Gastroesophageal sphincter (tissue), 3 donors: ENCODE measurements around the gene KANSL1L.

ENCODE experiments used
- CTCF ChIP-seq, 4 experiments: fragments of 200-600 bp in 2 of 4; fragments of 450-650 bp in 2 of 4; sonication (generic) in 1 of 4; IDR thresholded peaks; one replicate each; pipeline ENCODE4 v1.5.1; 2017 to 2019; ENCODE audit warnings: antibody characterized with exemption in 4 of 4, mild to moderate bottlenecking in 2 of 4, moderate library complexity in 2 of 4
- POLR2A ChIP-seq, 2 donors: fragments of 450-650 bp; IDR thresholded peaks; one replicate each; pipeline ENCODE4 v1.6.1; 2017; ENCODE audit warnings: antibody characterized with exemption in 2 of 2, mild to moderate bottlenecking in 2 of 2, moderate library complexity in 1 of 2
- POLR2AphosphoS5 ChIP-seq: sonication (generic); formaldehyde crosslinking; IDR thresholded peaks from one replicate; pipeline ENCODE4 v1.6.1; 2017; ENCODE audit warnings: antibody characterized with exemption

- TF ChIP-seq POLR2A (IDR thresholded peaks at IDR 0.05): no peak
- TF ChIP-seq CTCF (IDR thresholded peaks at IDR 0.05): no peak
- TF ChIP-seq POLR2AphosphoS5: no peak
Observed at GRCh38 chr2:210159059-210159458, 12.2 kb downstream of the KANSL1L start.
